Measurements from ENCODE around the gene BABAM2.

GRCh38 chr2:28281739-28282138, 391.2 kb downstream of the BABAM2 start:
- TF ChIP-seq CTCF (IDR thresholded peaks at IDR 0.05) (no peak), POLR2A (IDR thresholded peaks at IDR 0.05) (no peak)

Measured in heart left ventricle (tissue), 13 donors.